HG03108 (cell line): ENCODE measurements around the gene TMEM170B.

ENCODE experiments used
- ATAC-seq: cut with Tn5 transposase; IDR thresholded peaks from one replicate; pipeline ENCODE4 v1.9.1; 2021; ENCODE audit warnings: moderate library complexity; ENCODE audit not compliant: unreplicated experiment

TMEM170B gene

GRCh38 chr6:11613858-11614257, 76.3 kb downstream of the TMEM170B start:
- no peak for ATAC-seq

GRCh38 chr6:11614534-11615213, 77.1 kb downstream of the TMEM170B start:
- ATAC-seq: no peak

GRCh38 chr6:11615214-11615602, 77.7 kb downstream of the TMEM170B start:
- no peak for ATAC-seq

- no peak for ATAC-seq
Measured at GRCh38 chr6:11616200-11616611, 78.7 kb downstream of the TMEM170B start.

- ATAC-seq: no peak
Measured at GRCh38 chr6:11618533-11618932, 81.0 kb downstream of the TMEM170B start.

- no peak for ATAC-seq
Measured at GRCh38 chr6:11621119-11621518, 83.6 kb downstream of the TMEM170B start.

- ATAC-seq: no peak
Measured at GRCh38 chr6:11622156-11622555, 84.6 kb downstream of the TMEM170B start.

GRCh38 chr6:11623272-11623671, 85.7 kb downstream of the TMEM170B start:
- no peak for ATAC-seq

- no peak for ATAC-seq
Measured at GRCh38 chr6:11625302-11625701, 87.8 kb downstream of the TMEM170B start.

GRCh38 chr6:11626356-11626755, 88.8 kb downstream of the TMEM170B start:
- ATAC-seq: no peak

GRCh38 chr6:11628562-11628961, 91.0 kb downstream of the TMEM170B start:
- no peak for ATAC-seq

GRCh38 chr6:11631008-11631407, 93.5 kb downstream of the TMEM170B start:
- ATAC-seq: no peak

GRCh38 chr6:11631539-11631938, 94.0 kb downstream of the TMEM170B start:
- no peak for ATAC-seq

GRCh38 chr6:11632231-11632630, 94.7 kb downstream of the TMEM170B start:
- no peak for ATAC-seq

GRCh38 chr6:11632795-11633511, 95.4 kb downstream of the TMEM170B start:
- ATAC-seq: no peak
